GM23248 (cell line): ENCODE measurements around the gene FAM111B. TPM values are rescaled to one million over a fixed set of nuclear protein-coding genes. Genes with fewer than 3 reads are reported as not detected.

Experiments
- DNase-seq: peaks from one replicate; pipeline ENCODE4 v3.0.0-alpha.2; 2015
- H2AFZ ChIP-seq: fragments of 200-600 bp; sonication (generic); 2 replicates; pipeline ENCODE4 v1.6.1; 2016; ENCODE audit warnings: antibody characterized with exemption
- H3F3A ChIP-seq: fragments of 200-600 bp; sonication (generic); 2 replicates; pipeline ENCODE4 v1.6.1; 2016; ENCODE audit warnings: mild to moderate bottlenecking, antibody characterized with exemption, mixed run types; ENCODE audit not compliant: insufficient read depth
- H3K27ac ChIP-seq: fragments of 200-600 bp; sonication (generic); 2 replicates; pipeline ENCODE4 v1.5.1; 2016; ENCODE audit warnings: mild to moderate bottlenecking
- H3K27me3 ChIP-seq: fragments of 200-600 bp; sonication (generic); replicated peaks from 2 replicates; pipeline ENCODE4 v1.6.1; 2016; ENCODE audit warnings: mild to moderate bottlenecking; ENCODE audit not compliant: insufficient read depth
- H3K36me3 ChIP-seq: fragments of 200-600 bp; sonication (generic); 2 replicates; pipeline ENCODE4 v1.6.1; 2016; ENCODE audit warnings: low read depth, mild to moderate bottlenecking
- H3K4me1 ChIP-seq: fragments of 200-600 bp; sonication (generic); 2 replicates; pipeline ENCODE4 v1.6.1; 2016; ENCODE audit warnings: mild to moderate bottlenecking; ENCODE audit not compliant: insufficient read depth
- H3K4me2 ChIP-seq: fragments of 200-600 bp; sonication (generic); one replicate; pipeline ENCODE4 v1.6.1; 2016; ENCODE audit warnings: mild to moderate bottlenecking; ENCODE audit not compliant: unreplicated experiment
- H3K4me3 ChIP-seq: fragments of 200-600 bp; sonication (generic); 2 replicates; pipeline ENCODE4 v1.5.1; 2016; ENCODE audit warnings: mild to moderate bottlenecking
- H3K79me2 ChIP-seq: fragments of 200-600 bp; sonication (generic); 2 replicates; pipeline ENCODE4 v1.6.1; 2016; ENCODE audit warnings: mild to moderate bottlenecking; ENCODE audit not compliant: insufficient read depth
- H3K9ac ChIP-seq: fragments of 200-600 bp; sonication (generic); 2 replicates; pipeline ENCODE4 v1.6.1; 2016; ENCODE audit warnings: mild to moderate bottlenecking
- H3K9me2 ChIP-seq: fragments of 200-600 bp; sonication (generic); 2 replicates; pipeline ENCODE4 v1.6.1; 2016; ENCODE audit warnings: mixed run types, mild to moderate bottlenecking, moderate library complexity; ENCODE audit not compliant: insufficient read depth
- H3K9me3 ChIP-seq: fragments of 200-600 bp; sonication (generic); one replicate; pipeline ENCODE4 v1.6.1; 2017; ENCODE audit warnings: low read depth
- H4K20me1 ChIP-seq: fragments of 200-600 bp; sonication (generic); 2 replicates; pipeline ENCODE4 v1.6.0; 2016; ENCODE audit not compliant: insufficient read depth
- EZH2 ChIP-seq: fragments of 200-600 bp; sonication (generic); IDR thresholded peaks from 2 replicates; pipeline ENCODE4 v1.6.1; 2018; ENCODE audit warnings: antibody characterized with exemption, mild to moderate bottlenecking; ENCODE audit not compliant: insufficient read depth, poor library complexity, severe bottlenecking
- EZH2phosphoT487 ChIP-seq: fragments of 200-600 bp; sonication (generic); IDR thresholded peaks from 2 replicates; pipeline ENCODE4 v1.6.1; 2018; ENCODE audit warnings: antibody characterized with exemption, moderate library complexity, mild to moderate bottlenecking, low read depth; ENCODE audit not compliant: insufficient read depth
- WGBS, 2 experiments: methylation state at CpG; one replicate each; pipeline ENCODE4 v1.1.6; 2015 to 2017; ENCODE audit warnings: low lambda C conversion rate in 2 of 2, low coverage in 1 of 2; ENCODE audit errors: missing lambda C conversion rate in 2 of 2; 5-methylcytosine and 5-hydroxymethylcytosine counted together
- in situ Hi-C: fragments of 300-500 bp; cut with MboI; formaldehyde crosslinking; loops from 2 replicates; pipeline ENCODE4 v1.15.0; 2020
- polyA plus RNA-seq: library from polyadenylated mRNA; unstranded; fragments of >200 nt; fragmentation: Nextera tagmentation; extraction: Ambion mirVana; gene quantifications from 2 replicates; pipeline ENCODE4 v1.2.1, GENCODE V29; 2016
- total RNA-seq: library from RNA; depleted of rRNA; stranded (reverse); fragments of >200 nt; shearing (Covaris generic); gene quantifications from 2 replicates; pipeline ENCODE4 v1.2.3, GENCODE V29; 2014

The FAM111B gene
- total and polyA plus RNA-seq, 2 experiments from 2014 or later, result 4.5 to 7.3 TPM

GRCh38 chr11:59137190-59137589, 30.2 kb downstream of the FAM111B start:
- Histone ChIP-seq H3K36me3 (peaks cover 17% of the 10 kb centered on the region), H3K27ac (no peak overlapping the region), H3K9me3 (no peaks in the 10 kb centered on the region), H3K9me2 (no peaks in the 10 kb centered on the region), H3K27me3 (no peaks in the 10 kb centered on the region), H3K4me1 (peaks cover 8% of the 10 kb centered on the region), H3K9ac (no peak overlapping the region), H3K4me2 (no peak overlapping the region), H3K4me3 (no peak overlapping the region), H2AFZ (no peak overlapping the region), H3K79me2 (peaks cover 24% of the 10 kb centered on the region), H4K20me1 (no peaks in the 10 kb centered on the region), H3F3A (peaks cover 13% of the 10 kb centered on the region)
- in situ Hi-C loops, result no loop called here
- WGBS, 2 experiments, result 94% methylated on average over 17 of the region's 17 CpGs
- no peak for DNase-seq
- TF ChIP-seq EZH2phosphoT487 (no peak), EZH2 (no peak)

DNA sequence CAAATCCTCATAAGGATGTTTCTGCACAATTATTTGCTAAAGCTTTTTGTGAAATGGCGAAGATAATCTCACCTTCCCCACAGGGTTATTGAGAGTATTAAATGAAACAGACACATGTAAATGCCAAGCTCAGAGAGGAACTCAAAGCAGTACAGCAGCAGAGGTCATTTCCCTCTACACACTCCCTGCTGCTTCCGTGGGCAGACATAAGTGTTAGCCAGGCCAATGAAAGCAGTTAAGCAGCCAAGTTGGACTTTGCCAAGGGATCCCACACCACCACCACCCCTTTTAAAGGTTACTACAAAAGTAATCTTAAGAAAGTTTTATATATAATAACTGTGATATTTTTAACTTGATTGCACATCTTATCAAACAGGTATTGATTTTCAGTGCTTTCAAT, 31.6 kb downstream of the FAM111B start:
- H3K4me2 ChIP-seq, result no peak overlapping the region
- peaks cover 14% of the 10 kb centered on the region for H3K36me3 ChIP-seq
- 71 to 82% methylated on average over 2 of the region's 2 CpGs for WGBS, 2 experiments
- H2AFZ ChIP-seq, result no peak overlapping the region
- no peak overlapping the region for H3K4me3 ChIP-seq
- TF ChIP-seq EZH2 (no peak), EZH2phosphoT487 (no peak)
- H3K4me1 ChIP-seq, result peaks cover 8% of the 10 kb centered on the region
- H4K20me1 ChIP-seq, result no peaks in the 10 kb centered on the region
- H3K27me3 ChIP-seq, result no peaks in the 10 kb centered on the region
- H3K79me2 ChIP-seq, result peaks cover 30% of the 10 kb centered on the region
- DNase-seq, result peak; percentile 13
- in situ Hi-C loops, result no loop called here
- no peak overlapping the region for H3K9ac ChIP-seq
- no peak overlapping the region for H3K27ac ChIP-seq
- no peaks in the 10 kb centered on the region for H3K9me2 ChIP-seq
- H3F3A ChIP-seq, result peaks cover 27% of the 10 kb centered on the region
- no peaks in the 10 kb centered on the region for H3K9me3 ChIP-seq

DNA sequence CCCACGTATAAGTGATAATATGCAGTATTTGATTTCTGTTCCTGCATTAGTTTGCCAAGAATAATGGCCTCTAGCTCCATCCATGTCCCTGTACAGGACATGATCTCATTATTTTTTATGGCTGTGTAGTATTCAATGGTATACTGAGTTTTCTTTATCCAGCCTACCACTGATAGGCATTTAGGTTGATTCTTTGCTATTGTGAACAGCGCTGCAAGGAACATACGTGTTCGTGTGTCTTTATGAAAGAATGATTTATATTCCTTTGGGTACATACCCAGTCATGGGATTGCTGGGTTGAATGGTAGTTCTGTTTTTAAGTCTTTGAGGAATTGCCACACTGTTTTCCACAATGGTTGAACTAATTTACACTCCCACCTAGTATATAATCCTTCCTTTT, 34.2 kb downstream of the FAM111B start:
- Histone ChIP-seq H4K20me1 (no peaks in the 10 kb centered on the region), H3K79me2 (peaks cover 40% of the 10 kb centered on the region), H3K9me2 (no peaks in the 10 kb centered on the region), H2AFZ (peak overlapping the region; percentile 41), H3F3A (peaks cover 46% of the 10 kb centered on the region), H3K4me1 (peaks cover 20% of the 10 kb centered on the region), H3K4me3 (peak overlapping the region; percentile 99), H3K9ac (peak overlapping the region; percentile 93), H3K36me3 (no peaks in the 10 kb centered on the region), H3K4me2 (peak overlapping the region; percentile 99), H3K27ac (peak overlapping the region; percentile 90), H3K9me3 (no peaks in the 10 kb centered on the region), H3K27me3 (no peaks in the 10 kb centered on the region)
- DNase-seq, result no peak
- WGBS, 2 experiments, result 97 to 98% methylated on average over 4 of the region's 4 CpGs
- in situ Hi-C loops, result no loop called here
- TF ChIP-seq EZH2phosphoT487 (no peak), EZH2 (no peak)

DNA sequence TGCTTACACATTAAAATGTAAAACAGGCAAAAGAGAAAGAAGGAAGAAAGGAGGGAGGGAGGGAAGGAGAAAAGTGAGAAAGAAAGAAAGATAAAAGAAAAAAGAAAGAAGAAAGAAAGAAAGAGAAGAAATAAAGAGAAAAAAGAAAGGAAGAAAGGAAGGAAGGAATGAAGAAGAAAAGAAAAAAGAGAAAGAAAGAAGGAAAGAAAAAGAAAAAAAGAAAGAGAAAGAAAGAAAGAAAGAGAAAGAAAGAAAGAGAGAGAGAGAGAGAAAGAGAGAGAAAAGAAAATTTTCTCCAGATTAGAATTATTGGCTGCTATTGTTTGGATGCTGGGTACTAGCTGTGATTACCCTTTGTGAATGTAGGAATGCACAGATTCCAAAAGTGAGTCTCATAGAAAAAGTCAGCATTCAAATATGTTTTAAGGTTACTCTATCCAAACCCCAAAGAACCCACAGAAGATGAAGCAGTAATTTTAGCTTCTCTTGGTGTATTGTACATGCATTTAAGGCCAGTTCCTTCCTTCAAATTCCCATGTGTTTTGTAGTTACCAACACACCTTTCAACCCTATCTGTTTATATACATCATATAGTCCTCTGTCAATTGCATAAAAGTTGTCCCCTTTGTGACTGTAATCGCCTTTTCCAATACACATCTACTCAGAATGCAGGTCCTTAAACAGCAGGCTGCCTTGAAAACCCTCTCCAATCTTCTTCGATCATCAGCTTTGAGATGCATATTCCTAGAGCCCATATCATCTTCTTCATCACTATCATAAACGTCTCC, 34.8 kb downstream of the FAM111B start:
- peaks cover 46% of the 10 kb centered on the region for H3F3A ChIP-seq
- H3K79me2 ChIP-seq, result peaks cover 46% of the 10 kb centered on the region
- peak overlapping the region; percentile 96 for H2AFZ ChIP-seq
- peak overlapping the region; percentile 90 for H3K27ac ChIP-seq
- peak overlapping the region; percentile 93 for H3K9ac ChIP-seq
- TF ChIP-seq EZH2, result no peak
- TF ChIP-seq EZH2phosphoT487, result no peak
- 0% methylated on average over 3 of the region's 3 CpGs for WGBS, 2 experiments
- H3K9me3 ChIP-seq, result no peaks in the 10 kb centered on the region
- peak; percentile 83 for DNase-seq
- peak overlapping the region; percentile 99 for H3K4me2 ChIP-seq
- H3K9me2 ChIP-seq, result no peaks in the 10 kb centered on the region
- no peaks in the 10 kb centered on the region for H3K27me3 ChIP-seq
- no peaks in the 10 kb centered on the region for H4K20me1 ChIP-seq
- in situ Hi-C loops, result no loop called here
- H3K4me1 ChIP-seq, result peaks cover 20% of the 10 kb centered on the region
- no peaks in the 10 kb centered on the region for H3K36me3 ChIP-seq
- peak overlapping the region; percentile 99 for H3K4me3 ChIP-seq
